Caco-2 (cell line): ENCODE results near the gene SSMEM1. TPM values are rescaled to one million over a fixed set of nuclear protein-coding genes. Genes with fewer than 3 reads are reported as not detected.
"Not testable (repeated sequence)": the region's sequence is repeated elsewhere in the genome, so short reads cannot be mapped to it uniquely, and the experiment has no call there.

Experiments
- BruUV-seq: library from RNA; stranded (reverse); fragments of 400-500 nt; replicated peaks from 2 replicates; lab custom pipeline; 2021; lab: Mats Ljungman, UMichigan
- CTCF ChIA-PET: fragments of 300-600 bp; sonication (Branson Sonifier 250); formaldehyde crosslinking; loops from one replicate; lab custom pipeline; 2022; ENCODE audit warnings: antibody characterized with exemption; lab: Charles Lee
- POLR2A ChIA-PET: fragments of 300-600 bp; sonication (Branson Sonifier 250); formaldehyde crosslinking; loops from one replicate; lab custom pipeline; 2022; ENCODE audit warnings: antibody characterized with exemption; lab: Charles Lee
- DNase-seq, 2 experiments: peaks; one replicate each; pipeline versions ENCODE4 v3.0.0 to v3.0.0-alpha.2; 2020 to 2022
- H3K27me3 ChIP-seq: replicated peaks from 2 replicates; pipeline ENCODE4 v1.6.0; 2011; ENCODE audit warnings: low read length; ENCODE audit not compliant: control insufficient read depth, insufficient read depth
- H3K36me3 ChIP-seq: 2 replicates; pipeline ENCODE4 v1.5.1; 2011; ENCODE audit warnings: low read length; ENCODE audit not compliant: control insufficient read depth, insufficient read depth
- H3K4me1 ChIP-seq: fragments of 250-450 bp; sonication (Bioruptor Pico); 2 replicates; pipeline ENCODE4 v1.5.1; 2020; ENCODE audit warnings: mild to moderate bottlenecking
- H3K4me3 ChIP-seq: 2 replicates; pipeline ENCODE4 v1.5.1; 2011; ENCODE audit warnings: low read depth, mild to moderate bottlenecking, control low read depth, low read length
- H3K9me3 ChIP-seq: fragments of 250-450 bp; sonication (Bioruptor Pico); 2 replicates; pipeline ENCODE4 v1.5.1; 2020; ENCODE audit warnings: mild to moderate bottlenecking, moderate library complexity
- H3K27ac Mint-ChIP-seq: one replicate; pipeline ENCODE4 v1.8.0; 2022; ENCODE audit warnings: mixed read lengths; ENCODE audit not compliant: unreplicated experiment
- H3K27me3 Mint-ChIP-seq: one replicate; pipeline ENCODE4 v1.8.0; 2022; ENCODE audit warnings: mixed read lengths; ENCODE audit not compliant: insufficient read depth, unreplicated experiment
- H3K36me3 Mint-ChIP-seq: one replicate; pipeline ENCODE4 v1.8.0; 2022; ENCODE audit warnings: mild to moderate bottlenecking, mixed read lengths; ENCODE audit not compliant: insufficient read depth, unreplicated experiment
- H3K4me1 Mint-ChIP-seq: one replicate; pipeline ENCODE4 v1.8.0; 2022; ENCODE audit warnings: low read depth, mixed read lengths; ENCODE audit not compliant: unreplicated experiment
- H3K4me3 Mint-ChIP-seq: one replicate; pipeline ENCODE4 v1.8.0; 2022; ENCODE audit warnings: mild to moderate bottlenecking, moderate library complexity, mixed read lengths; ENCODE audit not compliant: unreplicated experiment
- H3K9me3 Mint-ChIP-seq: one replicate; pipeline ENCODE4 v1.8.0; 2022; ENCODE audit warnings: mixed read lengths; ENCODE audit not compliant: unreplicated experiment
- CTCF ChIP-seq, 2 experiments: fragments of 200-600 bp in 1 of 2; IDR thresholded peaks; 1 replicate in 1 of 2; 2 replicates in 1 of 2; pipeline versions ENCODE4 v1.5.1 to v1.8.0; 2011 to 2022; ENCODE audit warnings: antibody characterized with exemption in 1 of 2, control low read depth in 1 of 2, inconsistent platforms in 1 of 2, low read depth in 1 of 2, low read length in 1 of 2, mild to moderate bottlenecking in 1 of 2, moderate library complexity in 1 of 2; ENCODE audit not compliant: insufficient read depth in 1 of 2, severe bottlenecking in 1 of 2, unreplicated experiment in 1 of 2
- intact Hi-C: fragments of 100-400 bp; cut with micrococcal nuclease; formaldehyde crosslinking; loops from one replicate; pipeline ENCODE4 v1.10.0; 2022; ENCODE audit not compliant: unreplicated experiment
- total RNA-seq: library from RNA; stranded (reverse); gene quantifications from 2 replicates; pipeline ENCODE4 v1.2.3, GENCODE V29; 2022

SSMEM1 gene
- total RNA-seq, 1 experiment from 2014 or later: not detected

- Histone ChIP-seq H3K4me3 (no peak overlapping the region), H3K4me1 (no peaks in the 10 kb centered on the region), H3K27me3 (no peaks in the 10 kb centered on the region), H3K9me3 (no peaks in the 10 kb centered on the region; the same call in 1 of the 2 replicates), H3K36me3 (no peaks in the 10 kb centered on the region)
- Mint-ChIP-seq H3K4me3 (no peak overlapping the region), H3K9me3 (no peaks in the 10 kb centered on the region), H3K27ac (no peak overlapping the region), H3K36me3 (no peaks in the 10 kb centered on the region), H3K4me1 (no peaks in the 10 kb centered on the region), H3K27me3 (peaks cover 3% of the 10 kb centered on the region)
- TF ChIP-seq CTCF (IDR thresholded peaks at IDR 0.05; ENCODE audit: insufficient read depth in 1 of 2, low read depth in 1 of 2, low read length in 1 of 2, severe bottlenecking in 1 of 2, unreplicated experiment in 1 of 2): no peak
- DNase-seq: no peak
- intact Hi-C loops: no loop called here
- CTCF ChIA-PET: no interaction called here
- POLR2A ChIA-PET: no interaction called here
- BruUV-seq: no TSS peak
Measured at GRCh38 chr7:130240240-130240639, 32.6 kb downstream of the SSMEM1 start.

- DNase-seq: peak; percentile 58 to 79
- no peaks in the 10 kb centered on the region for H3K36me3 Mint-ChIP-seq
- POLR2A ChIA-PET: no interaction called here
Measured at GRCh38 chr7:130242198-130243014, 34.7 kb downstream of the SSMEM1 start.

GRCh38 chr7:130243486-130243885, 35.8 kb downstream of the SSMEM1 start:
- H3K36me3 ChIP-seq, H3K27me3 Mint-ChIP-seq, POLR2A ChIA-PET, H3K27ac Mint-ChIP-seq, H3K9me3 ChIP-seq, H3K4me3 Mint-ChIP-seq, H3K36me3 Mint-ChIP-seq, H3K4me1 ChIP-seq, DNase-seq, H3K4me1 Mint-ChIP-seq, H3K27me3 ChIP-seq, BruUV-seq, H3K4me3 ChIP-seq: not testable (repeated sequence)
- intact Hi-C loops: loop anchor here (2.0 kb wide), 1 partner anchor 245 kb away; no protein-coding TSS in a partner anchor
- H3K9me3 Mint-ChIP-seq: peaks cover 13% of the 10 kb centered on the region
- CTCF ChIA-PET: interaction anchor here (0.6 kb wide), 1 partner anchor 421 kb away, joined by 3 read pairs; no protein-coding TSS in a partner anchor

More at GRCh38 chr7:130242198-130243014, 34.7 kb downstream of the SSMEM1 start:
- CTCF ChIA-PET: no interaction called here
- no peaks in the 10 kb centered on the region; the same call in 1 of the 2 replicates for H3K9me3 ChIP-seq
- Mint-ChIP-seq H3K9me3 (peaks cover 12% of the 10 kb centered on the region), H3K27me3 (no peaks in the 10 kb centered on the region), H3K4me1 (no peaks in the 10 kb centered on the region), H3K27ac (no peak overlapping the region), H3K4me3 (no peak overlapping the region)
- H3K4me1 ChIP-seq: no peaks in the 10 kb centered on the region
- peak; percentile 87 to 92 for TF ChIP-seq CTCF (IDR thresholded peaks at IDR 0.05; ENCODE audit: insufficient read depth in 1 of 2, low read depth in 1 of 2, low read length in 1 of 2, severe bottlenecking in 1 of 2, unreplicated experiment in 1 of 2)
- no TSS peak for BruUV-seq
- intact Hi-C loops: loop anchor here (1.0 to 2.0 kb wide), 4 partner anchors 246 to 516 kb away; no protein-coding TSS in a partner anchor
- H3K27me3 ChIP-seq: no peaks in the 10 kb centered on the region
- no peaks in the 10 kb centered on the region for H3K36me3 ChIP-seq
- H3K4me3 ChIP-seq: no peak overlapping the region

- intact Hi-C loops, H3K4me3 ChIP-seq, H3K27ac Mint-ChIP-seq, DNase-seq, H3K36me3 ChIP-seq, POLR2A ChIA-PET, CTCF ChIA-PET, H3K27me3 Mint-ChIP-seq, H3K4me1 ChIP-seq, H3K4me1 Mint-ChIP-seq, BruUV-seq, H3K9me3 ChIP-seq, H3K36me3 Mint-ChIP-seq, H3K4me3 Mint-ChIP-seq, H3K27me3 ChIP-seq: not testable (repeated sequence)
- H3K9me3 Mint-ChIP-seq: peaks cover 13% of the 10 kb centered on the region
Measured at GRCh38 chr7:130246491-130246890, 38.8 kb downstream of the SSMEM1 start.

GRCh38 chr7:130248842-130249241, 41.2 kb downstream of the SSMEM1 start:
- DNase-seq, CTCF ChIA-PET, H3K27me3 Mint-ChIP-seq, intact Hi-C loops, H3K4me3 Mint-ChIP-seq, BruUV-seq, H3K4me1 ChIP-seq, H3K36me3 ChIP-seq, H3K4me3 ChIP-seq, POLR2A ChIA-PET, H3K9me3 ChIP-seq, H3K36me3 Mint-ChIP-seq, H3K27me3 ChIP-seq, H3K27ac Mint-ChIP-seq, H3K4me1 Mint-ChIP-seq: not testable (repeated sequence)
- peaks cover 26% of the 10 kb centered on the region for H3K9me3 Mint-ChIP-seq
